Erythroblast (primary cell): ENCODE results near the gene HOXB2.
A peak's percentile ranks its signal among the peaks of the same experiment; 100 is the strongest.
"Not testable (repeated sequence)": the region's sequence is repeated elsewhere in the genome, so short reads cannot be mapped to it uniquely, and the experiment has no call there.

Experiments used
- DNase-seq, 2 experiments: peaks; one replicate each; lab custom pipeline; 2025; lab: John Stamatoyannopoulos, UW
- GATA1 ChIP-seq: IDR thresholded peaks from 2 replicates; pipeline ENCODE4 v1.6.1; 2011; ENCODE audit warnings: low read depth, mild to moderate bottlenecking, control low read depth, low read length, moderate library complexity
- POLR2A ChIP-seq: IDR thresholded peaks from 2 replicates; pipeline ENCODE4 v1.6.1; 2011; ENCODE audit warnings: mild to moderate bottlenecking, low read length

Gene HOXB2

DNA sequence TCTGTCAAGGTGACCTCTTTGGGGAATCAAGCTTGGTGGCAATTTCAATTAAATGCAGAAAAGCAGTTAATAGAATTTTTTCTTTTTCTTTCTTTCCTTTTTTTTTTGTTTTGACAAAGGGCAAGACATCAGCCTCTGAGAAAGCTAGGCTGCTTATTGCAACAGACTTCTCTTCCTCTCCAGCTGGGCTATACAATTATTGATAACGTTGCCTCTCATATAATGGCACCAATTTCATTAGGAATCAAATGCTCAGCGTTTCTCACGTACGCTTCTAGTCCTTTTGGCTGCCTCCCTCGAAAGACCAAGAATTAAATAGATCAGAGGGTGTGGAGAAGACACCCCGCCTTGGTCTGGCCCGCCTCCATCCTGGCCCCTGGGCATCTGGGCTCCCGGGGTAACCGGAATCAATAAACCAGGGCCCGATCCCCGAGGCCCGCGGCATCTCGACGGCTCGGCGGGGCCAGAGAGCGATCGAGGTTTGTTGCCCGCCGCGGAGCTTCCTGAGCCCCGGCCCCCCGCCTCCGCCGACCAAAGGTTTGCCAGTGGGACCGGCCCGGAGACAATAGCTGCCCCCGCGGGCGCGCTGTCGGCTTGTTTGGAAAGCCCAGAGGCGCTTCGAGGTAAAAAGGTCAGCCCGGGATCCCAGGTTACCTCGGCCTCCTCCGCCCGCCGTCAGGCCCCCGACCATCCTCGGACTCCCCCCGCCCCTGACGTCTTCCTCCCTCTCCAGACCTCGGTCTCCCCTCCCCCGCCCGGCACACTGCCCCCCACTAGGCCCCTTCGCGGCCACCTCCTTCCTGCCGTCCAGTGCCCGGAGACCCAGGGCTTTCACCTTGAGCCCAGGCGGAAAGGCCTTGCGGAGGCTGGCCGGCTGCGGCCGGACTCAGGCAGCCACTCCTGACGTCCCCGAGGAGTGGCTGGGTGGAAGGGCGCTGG is 18.0 kb downstream of the HOXB2 start:
- TF ChIP-seq POLR2A (no peak), GATA1 (no peak)
- DNase-seq: no peak

GRCh38 chr17:48523010-48523409 is 21.9 kb downstream of the HOXB2 start:
- TF ChIP-seq GATA1: no peak
- peak; percentile 20 to 34 for DNase-seq

GRCh38 chr17:48522031-48522653 is 22.8 kb downstream of the HOXB2 start:
- TF ChIP-seq GATA1 (no peak), POLR2A (no peak)
- no peak for DNase-seq

GRCh38 chr17:48520631-48521079 is 24.3 kb downstream of the HOXB2 start:
- no peak for DNase-seq
- no peak for TF ChIP-seq GATA1
- no peak for TF ChIP-seq POLR2A

GRCh38 chr17:48519427-48519826 is 25.5 kb downstream of the HOXB2 start:
- no peak for TF ChIP-seq GATA1
- no peak for TF ChIP-seq POLR2A
- no peak for DNase-seq

DNA sequence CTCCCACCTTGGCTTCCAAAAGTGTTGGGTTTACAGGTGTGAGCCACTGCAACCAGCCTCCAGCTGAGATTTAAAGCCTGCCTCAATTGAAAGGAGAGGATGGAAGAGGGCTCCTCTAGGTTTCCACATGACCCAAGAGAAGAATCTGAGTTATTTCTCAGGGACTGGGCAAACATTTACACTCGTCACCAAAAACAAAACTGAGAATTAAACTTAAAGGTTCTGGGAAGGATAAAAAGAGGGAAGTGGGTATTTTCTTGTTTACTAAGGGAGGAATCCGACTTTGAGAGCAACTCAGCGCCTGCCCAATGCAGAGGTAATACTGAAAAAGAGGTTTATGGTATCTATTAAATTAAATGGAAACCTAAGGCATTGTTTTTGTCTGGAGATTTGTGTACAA is 27.4 kb downstream of the HOXB2 start:
- TF ChIP-seq POLR2A (no peak), GATA1 (no peak)
- DNase-seq: no peak

DNA sequence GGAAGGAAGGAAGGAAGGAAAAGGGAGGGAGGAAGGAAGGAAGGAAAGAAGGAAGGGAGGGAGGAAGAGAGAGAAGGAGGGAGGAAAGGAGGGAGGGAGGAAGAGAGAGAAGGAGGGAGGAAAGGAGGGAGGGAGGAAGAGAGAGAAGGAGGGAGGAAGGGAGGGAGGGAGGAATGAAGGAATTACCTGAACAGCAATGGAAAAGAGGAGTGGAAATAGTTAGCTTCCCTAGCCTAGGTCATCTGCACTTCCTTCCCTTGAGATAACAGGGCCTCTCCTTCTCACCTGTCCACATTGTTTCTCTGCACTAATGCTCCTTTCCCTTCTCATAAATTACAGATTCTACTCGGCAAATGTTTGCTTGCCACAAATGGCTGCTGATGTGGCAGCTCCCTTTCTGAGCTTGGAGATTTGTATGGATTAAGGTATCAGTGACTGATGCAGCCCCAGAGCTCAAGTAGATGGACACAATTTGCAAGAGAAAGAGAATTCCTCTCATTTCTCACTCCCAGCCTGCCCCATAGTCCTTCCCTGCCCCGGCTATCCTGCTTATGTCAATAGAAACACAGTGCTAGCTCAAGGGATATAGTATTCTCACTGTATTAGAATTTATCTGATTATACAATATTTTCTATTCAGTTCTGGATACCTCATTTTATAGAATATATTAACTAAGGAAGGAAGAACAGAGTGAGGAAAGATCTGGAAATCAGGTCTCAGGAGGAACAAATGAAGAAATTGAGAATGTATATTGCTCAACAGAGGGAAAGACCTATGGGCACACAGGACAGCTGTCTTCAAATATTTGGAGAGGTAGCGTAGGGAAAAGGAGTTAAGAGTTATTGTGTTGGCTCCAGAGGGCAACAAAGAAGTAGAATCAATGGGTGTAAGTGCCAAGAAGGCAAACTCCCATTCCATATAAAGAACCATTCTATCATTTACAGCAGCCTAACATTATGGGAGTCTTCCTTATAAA is 28.7 kb downstream of the HOXB2 start:
- TF ChIP-seq GATA1: no peak
- TF ChIP-seq POLR2A: no peak
- DNase-seq: no peak

- no peak for TF ChIP-seq GATA1
- TF ChIP-seq POLR2A: no peak
- no peak for DNase-seq
Measured at GRCh38 chr17:48514477-48514876, 30.4 kb downstream of the HOXB2 start.

DNA sequence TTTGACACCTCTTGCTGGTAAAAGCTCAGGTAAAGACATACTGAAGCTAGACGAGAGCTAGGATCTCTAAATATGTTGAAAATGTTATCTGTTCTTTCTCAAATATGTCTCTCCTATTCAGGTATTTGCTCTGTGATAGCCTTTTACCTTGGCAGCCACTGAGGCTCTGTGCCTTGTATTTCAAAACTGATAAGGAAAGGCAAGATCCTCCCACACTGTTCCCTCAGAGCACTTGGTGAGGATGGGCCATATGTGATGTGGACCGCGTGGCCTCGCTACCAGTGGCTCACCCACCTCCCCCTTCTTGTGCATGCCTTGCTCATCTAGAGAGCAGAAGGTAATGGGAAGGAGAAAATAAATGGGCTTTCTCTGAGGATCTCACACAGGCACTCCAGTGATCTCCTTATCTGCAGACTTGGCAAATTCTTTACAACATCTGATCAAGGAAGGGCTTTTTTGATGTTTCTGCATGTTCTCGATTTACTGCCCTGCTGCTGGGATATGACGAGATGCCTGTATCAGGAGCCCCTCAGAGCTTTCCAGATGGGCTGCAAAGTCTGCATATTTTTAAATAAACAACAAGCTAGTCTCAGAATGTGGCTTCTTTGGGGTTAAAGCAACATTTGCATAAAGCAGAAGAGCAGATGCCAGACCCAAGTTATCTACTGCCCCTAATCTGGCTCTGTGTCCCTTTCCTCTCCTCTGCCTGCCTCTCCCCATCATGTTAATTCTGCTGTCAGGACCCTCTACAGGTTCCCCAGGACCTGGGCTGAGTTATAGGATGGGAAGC is 31.0 kb downstream of the HOXB2 start:
- TF ChIP-seq GATA1 (no peak), POLR2A (no peak)
- DNase-seq: no peak

DNA sequence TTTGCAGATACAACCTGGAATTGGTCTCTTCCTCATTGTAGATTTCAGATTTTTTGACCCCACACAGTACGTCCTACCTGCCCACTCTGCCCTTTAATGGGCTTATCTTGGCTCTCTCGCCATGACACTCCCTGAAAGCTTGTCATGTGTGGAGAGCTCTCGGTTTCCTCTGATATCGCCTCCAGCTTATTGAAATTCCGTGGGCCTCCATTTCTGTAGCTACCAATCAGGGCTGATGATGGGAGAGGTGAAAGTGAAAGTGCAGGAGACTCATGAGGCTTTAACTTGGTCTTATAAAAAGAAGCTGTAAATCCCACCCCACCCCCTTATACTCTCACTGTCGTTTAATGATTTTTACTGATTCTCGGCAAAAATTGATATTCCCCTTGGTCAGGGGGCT is 31.8 kb downstream of the HOXB2 start:
- DNase-seq: no peak
- TF ChIP-seq POLR2A (no peak), GATA1 (no peak)

- TF ChIP-seq POLR2A (no peak), GATA1 (no peak)
- DNase-seq: no peak
Measured at GRCh38 chr17:48510761-48511604, 33.9 kb downstream of the HOXB2 start.

DNA sequence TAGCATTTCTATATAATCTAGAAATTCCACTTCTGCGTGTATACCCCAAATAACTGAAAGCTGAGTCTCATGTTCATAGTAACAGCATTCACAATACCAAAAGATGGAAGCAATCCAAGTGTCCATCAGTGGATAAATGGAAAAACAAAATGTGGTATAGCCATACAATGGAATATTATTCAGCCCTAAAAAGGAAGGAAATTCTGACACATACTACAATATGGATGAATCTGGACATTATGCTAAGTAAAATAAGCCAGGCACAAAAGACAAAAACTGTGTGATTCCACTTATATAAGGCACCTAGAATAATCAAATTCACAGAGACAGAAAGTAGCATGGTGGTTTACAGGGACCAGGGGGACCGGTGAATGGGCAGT is 34.5 kb downstream of the HOXB2 start:
- TF ChIP-seq GATA1 (no peak), POLR2A (no peak)
- no peak for DNase-seq

DNA sequence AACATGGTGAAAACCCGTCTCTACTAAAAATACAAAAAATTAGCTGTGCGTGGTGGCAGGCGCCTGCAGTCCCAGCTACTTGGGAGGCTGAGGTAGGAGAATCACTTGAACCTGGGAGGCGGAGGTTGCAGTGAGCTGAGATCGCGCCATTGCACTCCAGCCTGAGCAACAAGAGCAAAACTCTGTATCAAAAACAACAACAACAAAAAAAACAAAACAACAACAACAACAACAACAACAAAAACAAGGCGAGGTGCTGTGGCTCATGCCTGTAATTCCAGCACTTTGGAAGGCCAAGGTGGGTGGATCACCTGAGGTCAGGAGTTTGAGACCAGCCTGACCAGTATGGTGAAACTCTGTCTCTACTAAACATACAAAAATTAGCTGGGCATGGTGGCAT is 35.2 kb downstream of the HOXB2 start:
- not testable (repeated sequence) for DNase-seq
